Measurements from ENCODE around the gene COIL. TPM values are rescaled to one million over a fixed set of nuclear protein-coding genes. Genes with fewer than 3 reads are reported as not detected.
"Not testable (repeated sequence)": the region's sequence is repeated elsewhere in the genome, so short reads cannot be mapped to it uniquely, and the experiment has no call there.

Gene COIL
- polyA plus RNA-seq, 1 donor, result 16.6 TPM

DNA sequence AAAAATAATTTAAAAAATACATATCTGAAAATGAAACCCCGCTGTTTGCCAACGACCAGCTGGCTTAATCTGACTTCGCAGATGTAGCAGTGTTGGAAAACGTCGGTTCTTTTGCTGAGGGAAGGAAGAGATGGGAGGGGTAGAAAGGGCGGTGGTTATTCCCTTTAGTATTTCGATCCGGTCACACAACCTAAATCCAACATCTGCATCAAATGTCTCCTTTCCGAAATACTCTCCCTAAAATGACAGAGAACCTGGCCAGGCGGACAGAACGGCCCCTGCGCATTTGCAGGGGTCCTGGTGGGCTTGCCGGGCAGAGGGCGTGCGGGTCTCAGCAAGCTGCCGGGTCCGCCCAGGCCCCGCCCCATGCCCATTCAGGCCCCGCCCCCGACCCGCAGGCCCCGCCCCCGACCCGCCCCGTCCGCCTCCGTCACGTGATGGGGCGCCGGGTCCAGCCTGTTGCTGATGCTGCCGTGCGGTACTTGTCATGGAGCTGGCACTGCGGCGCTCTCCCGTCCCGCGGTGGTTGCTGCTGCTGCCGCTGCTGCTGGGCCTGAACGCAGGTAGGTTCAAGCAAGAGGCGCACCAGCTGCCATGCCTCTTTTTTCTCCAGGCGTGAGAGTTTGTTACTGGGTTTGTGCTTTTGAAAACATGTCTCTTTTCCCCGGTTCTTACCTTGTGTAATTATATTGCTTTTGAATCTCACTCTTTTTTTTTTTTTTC lies 17.0 kb upstream of the COIL start, which contains the start of gene SCPEP1:
TSS of gene SCPEP1 (plus strand) at position 459 of the 723 bp plus-strand sequence. CDS start at position 488, 29 bp downstream.
- DNase-seq, result peak; percentile 47

DNA sequence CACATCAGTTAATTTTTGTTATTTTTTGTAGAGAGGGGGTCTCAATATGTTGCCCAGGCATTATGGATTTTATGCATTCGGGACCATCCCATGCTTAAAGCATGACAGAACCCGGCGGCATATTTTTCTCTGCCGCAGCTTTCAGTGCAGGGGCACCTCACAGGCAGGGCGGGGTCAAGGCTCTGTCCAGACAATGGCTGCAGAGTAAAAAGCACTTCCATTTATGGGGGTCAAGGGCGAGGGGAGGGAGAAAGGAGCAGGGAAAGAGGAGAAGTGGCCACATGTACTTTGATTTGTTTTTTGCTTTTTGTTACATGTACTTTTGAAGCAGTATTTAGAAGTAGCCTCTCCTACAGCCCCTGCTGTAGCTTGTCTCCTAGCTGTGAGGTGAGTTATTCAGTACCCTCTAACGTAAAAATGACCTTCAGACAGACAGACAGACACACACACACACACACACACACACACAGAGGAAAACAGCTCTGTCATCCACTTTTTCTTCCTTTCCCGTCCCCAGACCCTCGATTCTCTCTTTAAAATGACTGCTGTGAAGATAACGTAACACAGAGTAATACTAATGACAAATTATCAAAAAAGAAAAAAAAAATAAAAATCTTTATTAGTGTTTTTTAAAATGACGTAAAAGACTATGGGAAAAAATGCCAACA lies 16.2 kb upstream of the COIL start:
- DNase-seq, result no peak

DNA sequence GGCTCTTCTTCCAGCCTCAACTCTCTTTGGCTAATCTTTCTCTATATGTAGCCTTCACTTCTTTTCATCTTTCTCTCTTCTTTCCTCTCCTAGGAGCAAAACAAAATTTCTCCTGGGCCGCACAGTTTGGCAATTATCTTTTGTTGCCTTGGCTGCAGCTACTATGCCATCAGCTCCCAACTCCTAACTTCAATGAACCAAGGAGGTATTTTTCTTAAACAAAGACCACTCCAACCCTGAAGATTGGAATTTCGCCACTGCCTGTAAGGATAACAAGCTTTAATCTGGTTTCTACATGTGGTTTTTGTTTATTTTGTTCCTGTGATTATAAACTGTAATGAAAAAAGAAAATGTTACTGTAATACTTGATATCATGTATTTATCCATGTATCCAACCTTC lies 14.8 kb upstream of the COIL start:
- no peak for DNase-seq

DNA sequence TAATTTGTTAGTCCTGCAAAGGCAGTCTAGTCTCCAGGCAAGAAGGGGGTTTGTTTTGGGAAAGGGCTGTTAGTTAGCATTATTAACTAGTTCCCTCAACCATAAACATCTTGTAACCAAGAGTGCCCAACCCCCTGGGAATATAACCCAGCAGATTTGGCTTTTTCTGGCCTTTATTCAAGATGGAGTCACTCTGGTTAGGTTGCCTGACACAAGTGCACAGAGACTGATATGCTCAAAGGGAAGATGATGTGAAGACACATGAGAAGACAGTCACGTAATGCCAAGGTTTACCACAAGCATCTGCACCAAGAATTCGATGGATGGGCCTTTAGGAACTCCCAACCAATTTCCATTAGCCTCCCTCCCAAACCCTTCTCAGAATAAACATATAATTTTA lies 13.2 kb upstream of the COIL start:
- DNase-seq, result no peak

DNA sequence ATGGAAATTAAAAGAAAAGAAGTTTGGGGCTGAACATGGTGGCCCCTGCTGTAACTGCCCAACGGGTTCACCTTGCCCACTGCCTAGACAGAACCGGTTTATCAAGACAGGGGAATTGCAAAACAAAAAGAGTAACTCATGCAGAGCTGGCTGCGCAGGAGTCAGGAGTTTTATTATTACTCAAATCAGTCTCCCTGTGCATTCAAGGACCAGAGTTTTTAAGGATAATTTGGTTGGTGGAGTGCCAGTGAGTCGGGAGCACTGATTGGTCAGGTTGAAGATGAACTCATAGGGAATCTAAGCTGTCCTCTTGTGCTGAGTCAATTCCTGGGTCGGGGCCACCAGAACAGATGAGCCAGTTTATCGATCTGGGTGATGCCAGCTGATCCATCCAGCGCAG lies 12.7 kb upstream of the COIL start:
- no peak for DNase-seq

DNA sequence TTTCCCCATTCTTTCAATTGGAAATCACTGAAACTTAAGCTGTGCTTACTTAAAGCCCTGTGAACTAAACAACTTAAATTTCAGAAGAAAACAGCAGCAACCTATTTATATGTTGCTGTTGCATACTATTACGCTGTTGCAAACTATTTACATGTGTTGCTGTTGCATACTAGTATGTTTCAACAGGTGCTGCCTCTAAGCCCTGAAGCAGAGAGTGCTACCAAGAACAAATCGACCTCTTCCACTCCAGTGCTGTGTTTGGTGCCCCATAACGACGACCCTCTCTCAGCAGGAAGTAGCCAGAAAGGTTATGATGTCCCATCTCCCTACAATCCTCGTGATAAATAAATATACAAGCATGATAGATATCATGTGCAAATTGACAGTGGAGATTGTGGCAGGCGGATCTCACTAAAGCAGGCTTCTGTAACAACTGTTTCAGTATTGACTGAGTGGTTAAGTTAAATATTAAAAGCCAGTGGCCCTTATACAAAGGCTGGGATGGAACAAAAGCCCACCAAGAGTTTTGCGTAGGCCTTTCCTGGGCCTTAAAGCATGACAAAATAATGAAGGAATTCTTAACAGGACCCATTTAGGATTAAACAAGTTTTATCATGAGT lies 11.4 kb upstream of the COIL start:
- no peak for DNase-seq

GRCh38 chr17:56970974-56971373 lies 10.1 kb upstream of the COIL start:
- no peak for DNase-seq

DNA sequence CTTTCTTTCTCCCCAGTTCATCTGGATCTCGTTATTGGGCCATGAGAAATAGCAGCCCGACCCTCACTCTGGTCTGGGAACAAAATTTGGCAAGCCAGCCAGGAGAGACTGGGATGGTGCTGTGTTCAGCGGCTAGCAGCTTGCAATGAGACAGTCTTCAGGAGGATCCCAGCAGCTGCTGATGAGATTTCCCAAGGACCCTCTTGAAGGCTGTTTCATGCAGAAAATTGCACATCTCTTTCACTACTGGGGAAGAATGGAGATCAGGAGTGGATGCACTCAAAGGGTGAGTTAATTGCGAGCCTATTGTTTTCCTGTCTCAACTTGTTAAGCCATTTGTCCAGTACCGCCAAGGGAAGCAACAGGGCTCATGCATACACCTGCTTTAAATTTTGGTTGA lies 5.5 kb upstream of the COIL start:
- no peak for DNase-seq

DNA sequence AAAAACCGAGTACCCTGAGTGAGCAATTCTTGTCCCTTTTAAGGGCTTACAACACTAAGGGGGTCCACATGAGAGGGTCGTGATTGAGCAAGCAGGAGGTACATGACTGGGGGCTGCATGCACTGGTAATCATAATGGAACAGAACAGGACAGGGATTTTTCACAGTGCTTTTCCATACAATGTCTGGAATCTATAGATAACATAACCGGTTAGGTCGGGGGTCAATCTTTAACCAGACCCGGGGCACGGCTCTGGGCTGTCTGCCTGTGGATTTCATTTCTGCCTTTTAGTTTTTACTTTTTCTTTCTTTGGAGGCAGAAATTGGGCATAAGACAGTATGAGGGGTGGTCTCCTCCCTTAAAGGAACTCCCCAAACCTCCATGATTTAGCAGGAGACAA lies 4.8 kb upstream of the COIL start:
- DNase-seq, result not testable (repeated sequence)

GRCh38 chr17:56965241-56965640 lies 4.4 kb upstream of the COIL start:
- DNase-seq, result not testable (repeated sequence)

DNA sequence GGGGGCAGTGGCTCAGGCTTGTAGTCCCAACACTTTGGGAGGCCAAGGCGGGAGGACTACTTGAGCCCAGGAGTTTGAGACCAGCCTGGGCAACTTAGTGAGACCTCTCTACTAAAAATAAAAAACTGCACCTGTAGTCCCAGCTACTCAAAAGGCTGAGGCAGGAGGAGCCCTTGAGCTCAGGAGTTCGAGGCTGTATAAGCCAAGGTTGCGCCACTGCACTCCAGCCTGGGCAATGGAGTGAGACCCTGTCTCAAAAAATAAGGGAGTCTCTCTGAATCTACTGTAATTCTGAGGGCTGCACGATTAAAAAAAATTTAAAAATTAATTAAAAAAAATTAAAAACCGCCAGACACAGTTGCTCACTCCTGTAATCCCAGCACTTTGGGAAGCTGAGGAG lies 3.9 kb downstream of the COIL start:
- DNase-seq, result no peak

DNA sequence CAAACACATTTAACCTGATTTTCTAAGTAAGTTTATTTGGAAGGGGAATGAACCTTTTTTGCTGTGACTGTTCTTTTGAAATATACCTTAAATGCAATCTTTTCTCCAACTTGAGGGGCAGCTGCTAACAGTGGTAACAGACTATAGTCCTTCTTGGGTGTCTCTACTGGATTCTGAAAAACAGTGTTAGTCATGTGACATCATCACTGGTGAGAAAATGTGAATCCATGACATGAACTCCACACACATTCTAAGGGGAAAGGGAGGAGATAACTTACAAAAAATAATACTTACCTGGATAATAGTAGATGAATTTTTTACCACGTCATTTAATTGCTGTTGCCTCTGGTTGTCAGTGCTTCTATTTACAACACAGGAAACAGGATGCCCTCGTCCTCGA lies 11.3 kb downstream of the COIL start:
- DNase-seq, result no peak

GRCh38 chr17:56948491-56948890 lies 12.4 kb downstream of the COIL start:
- no peak for DNase-seq

GRCh38 chr17:56947741-56948140 lies 13.1 kb downstream of the COIL start:
- no peak for DNase-seq

- no peak for DNase-seq
Measured at GRCh38 chr17:56945938-56946505, 14.8 kb downstream of the COIL start.

- DNase-seq, result no peak
Measured at GRCh38 chr17:56943505-56944125, 17.2 kb downstream of the COIL start.

DNA sequence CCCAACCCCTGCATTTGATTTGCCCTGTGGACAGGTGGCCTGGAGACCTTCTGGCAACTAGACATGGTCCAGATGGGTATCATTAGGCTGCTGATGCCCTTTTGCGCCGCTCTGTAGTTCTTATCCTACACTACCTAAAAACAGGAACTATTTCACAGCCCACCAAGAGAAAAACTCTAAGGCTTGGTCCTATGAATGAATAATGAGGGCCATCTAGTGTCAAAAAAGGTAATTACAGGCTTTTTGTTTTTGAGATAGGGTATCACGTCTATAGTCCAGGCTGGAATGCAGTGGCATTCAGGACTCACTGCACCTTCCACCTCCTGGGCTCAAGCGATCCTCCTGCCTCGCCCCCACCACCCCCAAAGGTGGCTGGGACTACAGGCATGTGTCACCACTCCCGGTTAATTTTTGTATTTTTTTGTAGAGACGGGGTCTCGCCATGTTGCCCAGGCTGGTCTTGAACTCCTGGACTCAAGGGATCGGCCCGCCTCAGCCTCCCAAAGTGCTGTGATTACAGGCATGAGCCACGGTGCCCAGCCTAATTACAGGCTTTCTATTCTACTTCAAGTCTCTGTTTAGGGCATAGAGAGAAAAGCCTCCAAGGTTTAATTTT lies 20.9 kb downstream of the COIL start:
- DNase-seq, result peak; percentile 38

DNA sequence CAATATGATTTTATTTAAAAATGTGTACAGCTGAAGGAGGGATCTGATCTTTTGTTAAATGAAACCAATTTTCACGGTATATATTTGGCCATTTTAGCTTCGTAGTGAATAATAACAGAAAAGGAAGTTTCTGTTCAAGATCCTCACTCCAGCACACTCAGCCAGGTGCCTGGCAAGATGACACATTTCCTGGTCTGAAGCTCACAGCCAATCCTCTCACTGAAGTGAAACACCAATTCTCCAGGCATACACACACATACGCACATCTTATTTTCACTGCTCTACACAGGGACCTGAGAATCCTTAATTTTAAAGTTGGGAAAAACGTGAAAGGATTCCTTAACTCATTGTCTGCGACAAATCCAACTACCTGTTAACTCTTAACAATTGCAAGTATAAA lies 22.6 kb downstream of the COIL start:
- not testable (repeated sequence) for DNase-seq

DNA sequence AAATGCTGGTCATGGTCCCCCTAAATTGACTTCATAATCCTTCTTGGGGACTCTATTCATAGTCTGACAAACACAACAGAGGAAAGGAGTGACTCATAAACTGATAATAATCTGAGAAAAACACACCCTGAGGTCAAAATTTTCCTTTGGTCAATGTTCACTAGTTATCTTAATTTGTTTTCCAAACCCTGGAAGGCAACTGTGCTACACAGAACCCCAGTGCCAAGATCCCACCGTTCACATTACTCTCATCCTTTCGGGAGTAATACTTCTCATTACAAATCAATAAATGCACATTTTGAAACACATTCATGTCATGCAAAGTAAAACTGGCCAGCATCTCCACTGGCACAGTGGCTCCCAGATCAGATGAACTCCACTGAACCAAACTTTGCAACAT lies 23.2 kb downstream of the COIL start:
- no peak for DNase-seq

DNA sequence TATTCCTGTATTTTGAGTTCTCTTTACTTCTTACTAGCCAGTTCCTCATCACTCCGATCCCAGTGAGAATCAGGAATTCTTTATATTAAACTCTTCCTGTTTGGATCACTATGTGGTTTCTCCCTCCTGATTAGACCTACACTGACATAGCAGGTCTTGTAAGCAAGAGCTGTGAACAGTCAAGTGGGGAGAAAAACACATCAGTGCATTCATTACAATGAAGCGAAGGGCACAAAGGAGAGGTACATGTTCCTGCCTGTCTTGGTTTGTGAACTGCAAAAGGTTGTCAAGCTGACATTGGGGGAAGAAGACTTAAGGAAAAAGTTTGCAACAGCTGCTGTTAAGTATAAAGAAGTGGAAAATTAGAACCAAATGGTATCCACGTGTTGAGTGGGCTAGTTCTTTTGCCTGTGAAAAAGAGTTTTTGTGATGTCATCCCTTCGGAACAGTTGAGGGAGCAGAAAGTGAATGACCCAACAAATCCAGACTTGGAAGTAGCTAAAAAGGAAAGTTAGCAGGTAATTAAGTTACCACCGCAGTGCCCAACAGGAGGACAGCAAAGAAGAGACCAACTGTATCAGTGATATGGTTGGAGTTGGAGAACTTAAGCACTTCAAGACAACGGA lies 24.0 kb downstream of the COIL start:
- DNase-seq, result no peak

DNA sequence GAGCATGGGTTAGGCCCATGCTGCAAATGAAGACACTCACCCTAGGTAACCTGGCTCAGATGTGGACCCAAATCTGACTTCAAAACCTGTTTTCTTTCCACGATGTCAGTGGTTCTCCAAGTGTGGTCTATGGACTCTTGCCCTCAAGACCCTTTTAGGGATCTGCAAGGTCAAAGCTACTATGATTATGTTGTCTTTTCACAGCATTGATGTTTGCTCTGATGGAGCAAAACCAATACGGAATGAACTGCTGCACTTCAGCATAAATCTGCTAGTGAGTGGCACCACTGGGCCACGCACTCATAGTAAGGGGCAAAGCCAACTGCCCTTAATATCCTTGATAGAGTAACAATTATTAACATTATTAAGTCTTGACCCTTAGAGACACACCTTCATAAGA lies 25.4 kb downstream of the COIL start:
- DNase-seq, result no peak

- DNase-seq, result no peak
Measured at GRCh38 chr17:56934280-56934679, 26.6 kb downstream of the COIL start.

Data from hindlimb muscle (tissue), 1 donor.